GM12878 (cell line): ENCODE data around the gene LAMA2. TPM values are rescaled to one million over a fixed set of nuclear protein-coding genes. Genes with fewer than 3 reads are reported as not detected.

Experiments
- ATAC-seq: fragments of 200-7000 bp; cut with Tn5 transposase; 3 replicates; pipeline ENCODE4 v1.9.1; 2020; ENCODE audit warnings: mild to moderate bottlenecking, moderate library complexity
- BruUV-seq: library from RNA; stranded (reverse); fragments of 400-500 nt; replicated peaks from 2 replicates; lab custom pipeline; 2021; lab: Mats Ljungman, UMichigan
- CTCF ChIA-PET: fragments of 300-600 bp; sonication (Branson Sonifier 250); formaldehyde crosslinking; extraction: SDS; loops from one replicate; lab custom pipeline; 2021; ENCODE audit warnings: inconsistent platforms; lab: Yijun Ruan, JAX
- POLR2A ChIA-PET: fragments of 350-600 bp; formaldehyde crosslinking; extraction: SDS; loops from one replicate; lab custom pipeline; 2021; ENCODE audit warnings: inconsistent platforms; lab: Charles Lee
- RAD21 ChIA-PET: fragments of 300-600 bp; sonication (Branson Sonifier 250); formaldehyde crosslinking; loops from one replicate; lab custom pipeline; 2023; ENCODE audit warnings: antibody characterized with exemption; ENCODE audit not compliant: unreplicated experiment; lab: Charles Lee
- SMC1A ChIA-PET: fragments of 300-600 bp; sonication (Branson Sonifier 250); formaldehyde crosslinking; loops from one replicate; lab custom pipeline; 2023; ENCODE audit not compliant: unreplicated experiment, uncharacterized antibody; lab: Charles Lee
- DNase-seq: peaks from one replicate; pipeline ENCODE4 v3.0.0-alpha.2; 2011; ENCODE audit warnings: low read depth, low spot score
- FAIRE-seq: peaks from 3 replicates; lab custom pipeline; 2011; peaks lifted over from hg19 to GRCh38; lab: Jason Lieb, UNC
- H2AFZ ChIP-seq: 2 replicates; pipeline ENCODE4 v1.6.0; 2011; ENCODE audit warnings: low read depth, low read length, control low read depth; ENCODE audit not compliant: control insufficient read depth
- H3K27ac ChIP-seq: 2 replicates; pipeline ENCODE4 v1.5.1; 2011; ENCODE audit warnings: control low read depth; ENCODE audit not compliant: control insufficient read depth, insufficient read depth
- H3K27me3 ChIP-seq, 2 experiments: replicated peaks in 1 of 2; 2 replicates each; pipeline versions ENCODE4 v1.6.0 to v1.6.1; 2011; ENCODE audit warnings: low read length in 1 of 2; ENCODE audit not compliant: control insufficient read depth in 2 of 2, insufficient read depth in 2 of 2
- H3K36me3 ChIP-seq, 2 experiments: 2 replicates each; pipeline ENCODE4 v1.5.1; 2011; ENCODE audit warnings: low read length in 1 of 2; ENCODE audit not compliant: control insufficient read depth in 2 of 2, insufficient read depth in 2 of 2
- H3K4me1 ChIP-seq: 2 replicates; pipeline ENCODE4 v1.6.1; 2011; ENCODE audit warnings: mild to moderate bottlenecking, low read length, moderate library complexity, mixed read lengths; ENCODE audit not compliant: control insufficient read depth, insufficient read depth
- H3K4me2 ChIP-seq: 2 replicates; pipeline ENCODE4 v1.6.0; 2011; ENCODE audit warnings: control low read depth; ENCODE audit not compliant: control insufficient read depth, insufficient read depth
- H3K4me3 ChIP-seq: fragments of 200-600 bp; sonication (generic); 2 replicates; pipeline ENCODE4 v1.5.1; 2016
- H3K79me2 ChIP-seq: 2 replicates; pipeline ENCODE4 v1.6.0; 2011; ENCODE audit warnings: low read length; ENCODE audit not compliant: control insufficient read depth, insufficient read depth
- H3K9ac ChIP-seq: 2 replicates; pipeline ENCODE4 v1.8.0; 2011; ENCODE audit warnings: low read length, control low read depth, mixed read lengths; ENCODE audit not compliant: control insufficient read depth, insufficient read depth
- H3K9me3 ChIP-seq: replicated peaks from 3 replicates; pipeline ENCODE4 v1.5.1; 2011; ENCODE audit warnings: mild to moderate bottlenecking, low read length; ENCODE audit not compliant: control insufficient read depth, insufficient read depth
- H4K20me1 ChIP-seq: 2 replicates; pipeline ENCODE4 v1.6.0; 2011; ENCODE audit not compliant: control insufficient read depth, insufficient read depth
- ASH2L ChIP-seq: fragments of 300-600, 200-600 bp; sonication (generic); IDR thresholded peaks from 2 replicates; pipeline ENCODE4 v1.6.1; 2017; ENCODE audit warnings: low read depth, mild to moderate bottlenecking, borderline replicate concordance
- CEBPB ChIP-seq, 2 experiments: fragments of 150-350 bp in 1 of 2; IDR thresholded peaks; 2 replicates each; pipeline ENCODE4 v1.6.1; 2012 to 2014; ENCODE audit warnings: low read depth in 2 of 2, low read length in 2 of 2, borderline replicate concordance in 1 of 2, inconsistent platforms in 1 of 2
- CHD1 ChIP-seq: IDR thresholded peaks from 2 replicates; pipeline ENCODE4 v1.6.1; 2012; ENCODE audit warnings: low read depth, low read length, improper control_type of control experiment
- FOXK2 ChIP-seq: fragments of 450-650 bp; IDR thresholded peaks from 2 replicates; pipeline ENCODE4 v1.6.1; 2017; ENCODE audit warnings: mild to moderate bottlenecking, moderate library complexity
- GABPA ChIP-seq: IDR thresholded peaks from 2 replicates; pipeline ENCODE4 v1.6.1; 2014; ENCODE audit warnings: antibody characterized with exemption, low read depth, mild to moderate bottlenecking, inconsistent platforms
- JUNB ChIP-seq: IDR thresholded peaks from 2 replicates; pipeline ENCODE4 v1.6.1; 2016; ENCODE audit warnings: antibody characterized with exemption, mild to moderate bottlenecking
- NR2C1 ChIP-seq: fragments of 450-650 bp; IDR thresholded peaks from 2 replicates; pipeline ENCODE4 v1.6.1; 2017; ENCODE audit warnings: antibody characterized with exemption, mild to moderate bottlenecking, moderate library complexity
- NRF1 ChIP-seq: conservative IDR thresholded peaks from 2 replicates; pipeline ENCODE4 v1.6.1; 2011; ENCODE audit warnings: mild to moderate bottlenecking, low read depth, low read length, improper control_type of control experiment
- RELB ChIP-seq: fragments of 450-650 bp; IDR thresholded peaks from 2 replicates; pipeline ENCODE4 v1.6.1; 2017; ENCODE audit warnings: low read depth, mild to moderate bottlenecking, moderate library complexity
- SMC3 ChIP-seq: IDR thresholded peaks from 2 replicates; pipeline ENCODE4 v1.6.1; 2011; ENCODE audit warnings: low read length, improper control_type of control experiment, borderline replicate concordance
- TCF3 ChIP-seq: IDR thresholded peaks from 2 replicates; pipeline ENCODE4 v1.6.1; 2012; ENCODE audit warnings: low read depth, mild to moderate bottlenecking, low read length, borderline replicate concordance; ENCODE audit not compliant: insufficient read depth
- YBX1 ChIP-seq: fragments of 450-650 bp; IDR thresholded peaks from 2 replicates; pipeline ENCODE4 v1.6.1; 2016; ENCODE audit warnings: antibody characterized with exemption
- WGBS: methylation state at CpG from one replicate; pipeline ENCODE4 v1.1.6; 2016; ENCODE audit warnings: low lambda C conversion rate; ENCODE audit not compliant: insufficient replicate concordance, insufficient coverage; ENCODE audit errors: missing lambda C conversion rate; 5-methylcytosine and 5-hydroxymethylcytosine counted together
- in situ Hi-C: fragments of 300-500 bp; cut with MboI; formaldehyde crosslinking; loops from 9 replicates; pipeline ENCODE4 v1.14.3; 2018; ENCODE audit warnings: mixed read lengths
- intact Hi-C: fragments of 100-400 bp; cut with micrococcal nuclease; formaldehyde crosslinking; loops from one replicate; pipeline ENCODE4 v1.14.2; 2022; ENCODE audit not compliant: unreplicated experiment
- polyA plus RNA-seq, 11 experiments: library from polyadenylated mRNA; depleted of rRNA in 4 of 11; unstranded in 6 of 11; stranded (reverse) in 5 of 11; fragments of >200 nt; fragmentation: Nextera tagmentation in 4 of 11; fragmentation: Illumina TruSeq in 1 of 11; extraction: Ambion mirVana in 4 of 11; extraction: Trizol in 1 of 11; gene quantifications; 1 replicate in 1 of 11; 2 replicates in 10 of 11; pipeline versions ENCODE4 v1.2.1 to v1.2.3, GENCODE V29; 2011 to 2016; ENCODE audit warnings: inconsistent platforms in 2 of 11, missing spikeins in 2 of 11, low read depth in 1 of 11
- small RNA-seq: library from RNA; depleted of rRNA; stranded (forward); fragments of <200 nt; gene quantifications from one replicate; pipeline ENCODE3, GENCODE V24; 2014
- total RNA-seq, 4 experiments: library from RNA; depleted of rRNA in 3 of 4; stranded (reverse); fragments of >200 nt in 3 of 4; fragmentation: Illumina TruSeq in 1 of 4; extraction: Trizol in 1 of 4; gene quantifications; 2 replicates each; pipeline versions ENCODE4 v1.2.1 to v1.2.3, GENCODE V29; 2013 to 2021

LAMA2 gene
- total and polyA plus RNA-seq, 10 of the 15 experiments (the other 5 are each of a cell fraction or from before 2014, with no cell fraction given): 0.04 to 2.0 (median 0.37) TPM; not detected in 1

GRCh38 chr6:129565366-129565765, 682.4 kb downstream of the LAMA2 start (continued):
- TF ChIP-seq GABPA (no peak), SMC3 (no peak), ASH2L (no peak), YBX1 (no peak)

DNA sequence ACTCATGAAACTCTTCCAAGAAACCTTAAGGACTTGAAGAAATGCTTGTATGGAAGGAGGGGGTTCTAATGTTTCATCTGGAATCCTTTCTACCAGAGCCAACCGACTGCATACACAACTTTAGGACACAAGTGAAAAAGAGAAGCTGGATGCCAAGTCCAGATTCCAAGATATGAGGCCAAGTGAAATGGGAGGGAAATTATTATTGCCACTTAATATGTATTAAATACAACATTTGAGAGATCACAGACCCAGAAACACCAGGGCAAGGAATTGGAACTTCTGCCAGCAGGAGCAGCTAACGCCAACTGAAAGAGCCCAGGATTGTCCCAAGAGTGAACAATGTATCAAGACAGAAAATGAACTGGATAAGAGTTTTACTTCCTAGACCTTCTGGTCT, 682.9 kb downstream of the LAMA2 start:
- Histone ChIP-seq H3K9me3 (no peaks in the 10 kb centered on the region), H3K27ac (no peak overlapping the region), H3K27me3 (no peaks in the 10 kb centered on the region), H2AFZ (no peak overlapping the region), H3K79me2 (no peaks in the 10 kb centered on the region), H3K36me3 (no peaks in the 10 kb centered on the region), H3K4me2 (no peak overlapping the region), H3K4me3 (no peak overlapping the region), H3K4me1 (no peaks in the 10 kb centered on the region), H3K9ac (no peak overlapping the region), H4K20me1 (no peaks in the 10 kb centered on the region)
- ChIA-PET SMC1A (interaction anchor here (1.2 to 4.6 kb wide), 7 partner anchors 9 to 310 kb away, joined by 3 to 23 read pairs (median 3); no protein-coding TSS in a partner anchor), POLR2A (no interaction called here), CTCF (interaction anchor here (1.0 to 3.8 kb wide), 5 partner anchors 12 to 67 kb away, joined by 3 to 23 read pairs (median 8); no protein-coding TSS in a partner anchor), RAD21 (interaction anchor here (1.3 to 2.4 kb wide), 4 partner anchors 32 to 68 kb away, joined by 3 to 8 read pairs (median 6); no protein-coding TSS in a partner anchor)
- intact Hi-C loops: no loop called here
- TF ChIP-seq NRF1: no peak
- TF ChIP-seq NR2C1: no peak
- no peak for TF ChIP-seq JUNB
- no peak for TF ChIP-seq FOXK2
- TF ChIP-seq CHD1: no peak
- TF ChIP-seq CEBPB (IDR thresholded peaks at IDR 0.05; ENCODE audit: borderline replicate concordance in 1 of 2, low read depth in 2 of 2, low read length in 2 of 2): no peak
- TF ChIP-seq TCF3: no peak
- no peak for TF ChIP-seq RELB
- in situ Hi-C loops: no loop called here
- FAIRE-seq: no peak
- no peak for ATAC-seq
- BruUV-seq: no TSS peak
- no peak for DNase-seq
- 54% methylated on average over 2 of the region's 2 CpGs for WGBS

Small RNA genes within 50 kb of the gene (small RNA-seq; reads per million reads assigned to genes)
- gene RNU6-861P: not detected
